Stimulated activated CD8-positive, alpha-beta memory T cell treated with anti-CD3 and anti-CD28 coated beads, Interleukin-7, amount 100 ng/mL, for 4 hours (primary cell): Measurements from ENCODE around the gene JUN.

Experiments
- DNase-seq, 2 donors: peaks; one replicate each; pipeline ENCODE4 v3.0.0-alpha.2; 2020; ENCODE audit warnings: low read depth in 2 of 2

Gene JUN

DNA sequence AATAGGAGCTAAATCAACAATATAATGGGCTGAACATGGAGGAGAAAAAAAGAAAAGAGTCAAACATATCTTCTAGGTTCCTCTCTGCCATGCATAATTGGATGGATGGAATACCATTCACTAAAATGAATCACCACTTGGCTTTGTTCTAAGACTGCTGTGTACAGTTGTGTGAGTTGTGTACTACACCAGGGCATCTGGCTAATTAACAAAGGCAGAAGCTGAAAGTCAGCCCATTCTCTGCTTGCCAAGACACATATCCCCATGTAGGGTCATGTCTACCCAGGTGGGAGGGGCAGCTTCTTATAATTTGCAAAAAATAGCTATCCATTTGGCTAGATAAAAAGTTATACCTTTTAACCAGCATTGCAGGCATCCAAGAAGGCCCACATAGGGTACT, 21.0 kb downstream of the JUN start:
- no peak for DNase-seq

- DNase-seq: peak; percentile 42 to 45
These were observed 28.4 kb downstream of the JUN start for GRCh38 chr1:58755468-58755872.

DNA sequence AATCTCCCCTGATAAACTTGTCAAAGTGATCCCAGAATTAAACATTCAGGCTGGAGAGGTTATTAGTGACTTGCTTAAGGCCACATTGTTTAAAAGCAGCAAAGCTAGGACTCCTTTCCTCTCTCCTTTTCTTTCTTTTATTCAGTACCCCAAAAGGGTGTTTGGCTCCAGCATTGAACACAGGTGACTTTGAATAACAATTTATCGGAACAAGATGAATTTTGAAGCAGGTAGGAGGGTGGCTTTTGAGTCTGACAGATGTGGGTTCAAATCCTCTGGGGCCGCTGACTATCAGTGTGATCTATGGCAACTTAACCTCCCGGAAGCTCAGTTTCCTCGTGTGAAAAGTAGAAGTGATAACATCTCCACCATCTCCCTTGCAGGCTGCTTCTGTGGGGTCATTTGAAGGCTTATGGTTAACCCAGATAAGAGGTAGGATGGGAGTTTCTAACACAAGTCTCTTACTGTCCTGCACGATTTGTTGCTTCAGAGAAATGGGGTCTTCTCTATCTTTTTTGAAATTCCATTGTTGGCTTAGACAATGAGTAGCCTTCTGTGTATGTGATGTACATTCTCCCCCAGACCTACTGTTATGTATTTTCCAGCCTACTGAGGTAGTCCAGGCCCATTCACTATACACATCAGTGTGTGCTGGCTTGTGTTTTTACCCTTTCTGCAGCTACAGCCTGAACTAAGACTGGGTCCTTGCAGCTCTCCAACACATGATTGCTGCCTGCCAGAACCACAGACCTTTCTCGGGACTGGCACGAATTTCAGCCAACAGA, 29.0 kb downstream of the JUN start:
- DNase-seq: no peak

DNA sequence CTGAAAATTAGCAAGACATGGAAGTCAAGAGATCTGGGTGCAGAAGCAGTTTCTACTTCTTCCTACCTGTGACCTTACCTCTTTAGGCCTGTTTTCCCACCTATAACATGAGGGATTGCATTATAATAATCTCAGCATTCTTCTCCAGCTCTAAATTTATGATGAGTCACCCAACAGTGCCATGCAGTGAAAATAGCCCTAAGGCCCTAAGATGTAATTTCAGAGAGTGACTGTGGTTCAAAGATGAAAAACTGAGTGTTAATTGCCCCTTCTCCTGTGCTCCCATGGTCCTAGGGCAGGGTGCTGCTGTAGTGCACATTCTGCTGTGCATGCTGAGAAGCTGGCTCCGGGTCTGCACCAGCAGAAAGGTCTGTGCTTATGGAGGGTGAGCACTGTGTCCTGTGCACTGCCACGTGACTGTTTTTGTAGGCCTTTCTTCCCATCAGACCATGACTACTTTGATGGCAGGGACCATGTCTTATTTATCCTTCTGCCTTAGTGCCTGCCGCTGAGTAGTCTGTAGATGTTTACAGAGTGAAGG, 29.7 kb downstream of the JUN start:
- DNase-seq: no peak

DNA sequence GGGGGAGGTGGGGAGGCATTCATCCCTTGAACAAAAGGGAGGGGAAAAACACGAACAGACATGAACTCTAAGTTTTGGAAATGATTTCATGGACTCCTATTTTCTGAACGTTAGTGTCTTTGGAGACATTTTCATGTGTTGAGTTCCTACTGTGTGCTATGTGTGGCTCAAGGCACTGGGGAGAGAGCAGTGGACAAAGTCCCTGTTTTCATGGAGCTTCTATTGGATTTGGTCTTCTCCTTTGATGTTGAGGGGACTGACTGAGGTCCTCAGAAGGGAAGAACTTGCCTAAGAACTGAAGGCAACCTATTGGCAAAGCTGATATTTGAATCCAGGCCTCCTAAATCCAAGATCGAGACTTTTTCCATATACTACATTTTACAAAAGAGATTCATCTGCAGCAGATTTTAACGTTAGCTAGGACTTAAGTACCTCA, 30.4 kb downstream of the JUN start:
- DNase-seq: no peak

GRCh38 chr1:58749646-58750045, 34.2 kb downstream of the JUN start:
- no peak for DNase-seq

- DNase-seq: no peak
These were observed 35.2 kb downstream of the JUN start for GRCh38 chr1:58748666-58749065.

DNA sequence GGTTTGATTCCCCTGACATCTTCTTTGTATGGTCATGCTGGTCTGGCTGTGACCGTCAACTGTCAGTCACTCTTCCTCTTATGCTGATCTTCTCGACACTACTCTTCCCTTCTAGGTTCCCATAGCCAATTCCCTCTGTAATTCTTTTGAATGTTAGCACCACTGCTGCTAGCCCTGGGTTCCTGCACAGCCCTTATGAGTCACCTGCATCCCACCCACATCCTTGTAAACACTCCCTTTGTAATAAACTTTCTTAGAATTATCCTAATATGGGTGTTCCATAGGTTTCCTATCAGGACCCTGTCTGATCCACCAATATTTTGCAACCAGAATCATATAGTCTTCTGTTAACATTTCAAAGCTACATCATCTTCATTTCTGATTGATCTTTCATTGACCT, 37.1 kb downstream of the JUN start:
- DNase-seq: no peak

- DNase-seq: no peak
These were observed 37.7 kb downstream of the JUN start for GRCh38 chr1:58746182-58746581.

DNA sequence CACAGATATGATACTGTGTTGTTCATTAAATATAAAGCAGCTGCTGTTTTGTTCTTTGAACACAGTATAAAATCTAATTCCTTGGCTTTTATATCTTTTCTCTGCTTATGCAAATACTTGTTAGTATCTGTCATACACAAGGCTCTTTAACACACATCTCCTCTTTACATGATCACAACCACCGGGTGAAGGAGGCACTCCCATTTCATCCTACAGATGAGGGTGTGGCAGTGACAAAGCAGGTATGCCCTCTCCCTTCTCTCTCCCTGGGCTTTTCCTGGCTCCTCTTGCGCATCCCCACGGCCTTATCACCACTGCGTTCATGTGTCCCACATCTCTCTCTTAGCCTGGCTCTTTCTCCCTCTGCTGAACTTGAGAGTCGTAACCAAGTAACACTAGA, 38.2 kb downstream of the JUN start:
- no peak for DNase-seq

- DNase-seq: no peak
These were observed 38.7 kb downstream of the JUN start for GRCh38 chr1:58745117-58745516.

- no peak for DNase-seq
These were observed 41.9 kb downstream of the JUN start for GRCh38 chr1:58741678-58742553.

DNA sequence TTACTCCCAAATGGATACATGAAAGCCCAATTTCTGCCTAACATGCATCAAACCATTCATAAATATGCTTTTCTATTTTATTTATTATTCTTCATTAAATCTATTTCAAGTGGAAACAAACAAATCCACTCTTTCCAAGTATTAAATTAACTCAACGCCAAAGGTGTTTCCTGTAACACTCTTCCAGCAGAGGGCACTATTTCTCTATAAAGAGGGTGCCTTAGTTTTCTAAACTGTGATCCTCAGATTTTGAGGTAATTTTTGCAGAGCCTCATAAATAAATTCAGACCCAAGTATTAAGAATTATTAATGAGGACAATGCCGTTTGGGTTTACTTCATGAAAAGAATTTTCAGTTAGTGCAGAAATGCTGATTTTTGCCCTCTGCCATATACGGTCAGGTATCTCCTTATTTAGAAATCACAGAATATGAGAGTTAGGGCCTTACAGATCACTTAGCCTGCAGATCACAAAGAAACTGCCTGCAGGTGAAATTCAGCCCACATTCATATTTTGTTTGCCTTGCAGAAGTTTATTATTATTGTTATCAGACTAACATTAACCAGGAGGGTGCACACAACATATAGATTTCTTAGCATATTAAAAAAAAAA, 43.9 kb downstream of the JUN start:
- no peak for DNase-seq

DNA sequence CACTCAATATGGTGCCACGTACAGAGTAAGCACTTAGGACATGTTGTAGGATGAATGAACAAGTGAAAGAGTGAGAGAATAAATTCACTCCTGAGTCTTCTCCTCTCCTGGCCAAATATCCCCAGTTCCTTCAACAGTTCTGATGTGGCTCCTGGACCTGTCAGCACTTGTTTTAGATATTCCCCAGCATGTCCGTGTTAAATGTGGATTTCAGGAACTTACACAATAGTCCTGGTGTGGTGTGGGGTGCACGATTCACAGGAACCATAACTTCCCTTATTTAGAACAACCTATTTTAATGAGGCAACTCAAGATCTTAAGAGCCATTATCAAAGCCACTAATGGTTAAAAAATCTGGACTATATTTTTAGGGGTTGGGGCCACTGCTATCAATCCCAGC, 45.0 kb downstream of the JUN start:
- no peak for DNase-seq

GRCh38 chr1:58735586-58735985, 48.3 kb downstream of the JUN start:
- no peak for DNase-seq

GRCh38 chr1:58734630-58735029, 49.2 kb downstream of the JUN start:
- no peak for DNase-seq

GRCh38 chr1:58732087-58732775, 51.6 kb downstream of the JUN start:
- DNase-seq: no peak
